HCT116 (cell line): Measurements from ENCODE around the gene CSN2. TPM values are rescaled to one million over a fixed set of nuclear protein-coding genes. Genes with fewer than 3 reads are reported as not detected.

Experiments used
- ATAC-seq: fragments of 200-7000 bp; cut with Tn5 transposase; 2 replicates; pipeline ENCODE4 v1.9.1; 2020; ENCODE audit warnings: mild to moderate bottlenecking, moderate library complexity
- BruUV-seq: library from RNA; stranded (reverse); fragments of 400-500 nt; replicated peaks from 2 replicates; lab custom pipeline; 2021; lab: Mats Ljungman, UMichigan
- CTCF ChIA-PET: fragments of 300-600 bp; sonication (Branson Sonifier 250); formaldehyde crosslinking; loops from one replicate; lab custom pipeline; 2021; ENCODE audit warnings: antibody characterized with exemption; lab: Charles Lee
- POLR2A ChIA-PET: fragments of 300-600, 350-600 bp; sonication (Branson Sonifier 250); formaldehyde crosslinking; loops from one replicate; lab custom pipeline; 2021; ENCODE audit warnings: antibody characterized with exemption; lab: Charles Lee
- RAD21 ChIA-PET, 2 experiments: fragments of 300-600 bp; sonication (Branson Sonifier 250); formaldehyde crosslinking; loops; one replicate each; lab custom pipeline; 2023; ENCODE audit warnings: low total read pairs in 2 of 2; ENCODE audit not compliant: uncharacterized antibody in 2 of 2, unreplicated experiment in 2 of 2, low non-redundant PET in 1 of 2; lab: Charles Lee
- DNase-seq: peaks from one replicate; pipeline ENCODE4 v3.0.0-alpha.2; 2010; ENCODE audit warnings: low read depth, low spot score
- H2AFZ ChIP-seq: fragments of 200-600 bp; shearing (Covaris generic), sonication (generic); 2 replicates; pipeline ENCODE4 v1.6.1; 2017; ENCODE audit warnings: low read depth, mixed run types, mixed read lengths, antibody characterized with exemption, low read length; ENCODE audit not compliant: poor library complexity, severe bottlenecking
- H3K27ac ChIP-seq: 2 replicates; pipeline ENCODE4 v1.5.1; 2012; ENCODE audit warnings: low read depth, low read length
- H3K27me3 ChIP-seq: fragments of 200-600 bp; sonication (generic); 2 replicates; pipeline ENCODE4 v1.6.1; 2016; ENCODE audit warnings: mixed run types, low read length, mixed read lengths; ENCODE audit not compliant: insufficient read depth
- H3K36me3 ChIP-seq, 2 experiments: fragments of 200-500 bp in 1 of 2; fragments of 200-600 bp in 1 of 2; sonication (Bioruptor generic) in 1 of 2; sonication (generic) in 1 of 2; 2 replicates each; pipeline versions ENCODE4 v1.5.1 to v1.6.1; 2014 to 2016; ENCODE audit warnings: low read length in 2 of 2, inconsistent platforms in 1 of 2, mixed read lengths in 1 of 2, mixed run types in 1 of 2; ENCODE audit not compliant: insufficient read depth in 2 of 2, control insufficient read depth in 1 of 2
- H3K4me1 ChIP-seq, 2 experiments: fragments of 200-600 bp in 1 of 2; sonication (generic) in 1 of 2; 2 replicates each; pipeline versions ENCODE4 v1.5.1 to v1.6.1; 2012 to 2017; ENCODE audit warnings: low read length in 2 of 2, inconsistent platforms in 1 of 2, mild to moderate bottlenecking in 1 of 2, mixed read lengths in 1 of 2, mixed run types in 1 of 2, moderate library complexity in 1 of 2; ENCODE audit not compliant: insufficient read depth in 2 of 2, control insufficient read depth in 1 of 2
- H3K4me2 ChIP-seq: fragments of 200-600 bp; sonication (generic); 2 replicates; pipeline ENCODE4 v1.6.1; 2017; ENCODE audit warnings: mixed run types, low read length, mixed read lengths
- H3K4me3 ChIP-seq, 2 experiments: fragments of 200-600 bp in 1 of 2; sonication (generic) in 1 of 2; replicated peaks in 1 of 2; 2 replicates each; pipeline ENCODE4 v1.5.1; 2011 to 2016; ENCODE audit warnings: low read length in 2 of 2, control low read depth in 1 of 2, low read depth in 1 of 2, mild to moderate bottlenecking in 1 of 2, mixed read lengths in 1 of 2, mixed run types in 1 of 2
- H3K79me2 ChIP-seq: fragments of 200-600 bp; sonication (generic); 2 replicates; pipeline ENCODE4 v1.6.1; 2017; ENCODE audit warnings: mild to moderate bottlenecking, mixed run types, low read length, moderate library complexity, mixed read lengths; ENCODE audit not compliant: insufficient read depth
- H3K9ac ChIP-seq: fragments of 200-600 bp; sonication (generic); 2 replicates; pipeline ENCODE4 v1.6.1; 2016; ENCODE audit warnings: low read length, mixed read lengths
- H3K9me2 ChIP-seq: fragments of 200-600 bp; sonication (generic), shearing (Covaris generic); 2 replicates; pipeline ENCODE4 v1.6.1; 2017; ENCODE audit warnings: mixed run types, mild to moderate bottlenecking, moderate library complexity; ENCODE audit not compliant: insufficient read depth
- H3K9me3 ChIP-seq, 2 experiments: fragments of 200-500 bp in 1 of 2; fragments of 200-600 bp in 1 of 2; sonication (Bioruptor generic) in 1 of 2; sonication (generic) in 1 of 2; 2 replicates each; pipeline ENCODE4 v1.6.1; 2014 to 2017; ENCODE audit warnings: low read length in 2 of 2, mixed read lengths in 2 of 2, inconsistent platforms in 1 of 2, low read depth in 1 of 2, mild to moderate bottlenecking in 1 of 2, mixed run types in 1 of 2, moderate library complexity in 1 of 2; ENCODE audit not compliant: control insufficient read depth in 1 of 2, insufficient read depth in 1 of 2
- H4K20me1 ChIP-seq: fragments of 200-600 bp; sonication (generic), shearing (Covaris generic); 2 replicates; pipeline ENCODE4 v1.6.1; 2017; ENCODE audit warnings: mixed run types, mild to moderate bottlenecking, moderate library complexity; ENCODE audit not compliant: insufficient read depth
- ATF3 ChIP-seq: IDR thresholded peaks from 2 replicates; pipeline ENCODE4 v1.6.1; 2012
- CBX3 ChIP-seq: IDR thresholded peaks from 2 replicates; pipeline ENCODE4 v1.6.1; 2012; ENCODE audit warnings: low read depth
- CEBPB ChIP-seq: IDR thresholded peaks from 2 replicates; pipeline ENCODE4 v1.6.1; 2012; ENCODE audit warnings: low read depth
- CTCF ChIP-seq, 3 experiments: fragments of 200-600 bp in 1 of 3; sonication (generic) in 1 of 3; IDR thresholded peaks in 2 of 3; conservative IDR thresholded peaks in 1 of 3; 2 replicates each; pipeline ENCODE4 v1.5.1; 2012 to 2017; ENCODE audit warnings: low read depth in 2 of 3, low read length in 2 of 3, antibody characterized with exemption in 1 of 3, borderline replicate concordance in 1 of 3, control low read depth in 1 of 3, mild to moderate bottlenecking in 1 of 3, mixed read lengths in 1 of 3, mixed run types in 1 of 3, moderate library complexity in 1 of 3; ENCODE audit not compliant: insufficient read depth in 1 of 3
- ELF1 ChIP-seq: IDR thresholded peaks from 2 replicates; pipeline ENCODE4 v1.6.1; 2012; ENCODE audit warnings: low read depth, borderline replicate concordance
- EZH2 ChIP-seq: fragments of 200-600 bp; sonication (generic); IDR thresholded peaks from 2 replicates; pipeline ENCODE4 v1.6.1; 2017; ENCODE audit warnings: antibody characterized with exemption, mixed run types
- EZH2phosphoT487 ChIP-seq: fragments of 200-600 bp; IDR thresholded peaks from 2 replicates; pipeline ENCODE4 v1.6.1; 2018; ENCODE audit warnings: antibody characterized with exemption, borderline replicate concordance
- FOSL1 ChIP-seq: IDR thresholded peaks from 2 replicates; pipeline ENCODE4 v1.6.1; 2012; ENCODE audit warnings: low read depth
- JUND ChIP-seq: IDR thresholded peaks from 2 replicates; pipeline ENCODE4 v1.6.1; 2012
- POLR2A ChIP-seq: IDR thresholded peaks from 2 replicates; pipeline ENCODE4 v1.7.0; 2011; ENCODE audit warnings: borderline replicate concordance; ENCODE audit not compliant: insufficient read depth, insufficient read length; ENCODE audit errors: extremely low read depth
- POLR2AphosphoS5 ChIP-seq: IDR thresholded peaks from 2 replicates; pipeline ENCODE4 v1.6.1; 2011; ENCODE audit warnings: mild to moderate bottlenecking, low read depth, low read length, moderate library complexity
- REST ChIP-seq: IDR thresholded peaks from 2 replicates; pipeline ENCODE4 v1.6.1; 2012; ENCODE audit warnings: low read depth
- SIN3A ChIP-seq: IDR thresholded peaks from 2 replicates; pipeline ENCODE4 v1.6.1; 2012; ENCODE audit warnings: low read depth
- SP1 ChIP-seq: IDR thresholded peaks from 2 replicates; pipeline ENCODE4 v1.6.1; 2012; ENCODE audit warnings: low read depth
- SRF ChIP-seq: IDR thresholded peaks from 2 replicates; pipeline ENCODE4 v1.6.1; 2012; ENCODE audit warnings: low read depth
- TCF7L2 ChIP-seq: IDR thresholded peaks from 2 replicates; pipeline ENCODE4 v1.7.0; 2011; ENCODE audit warnings: borderline replicate concordance, inconsistent platforms; ENCODE audit not compliant: insufficient read depth, insufficient read length; ENCODE audit errors: extremely low read depth
- YY1 ChIP-seq: IDR thresholded peaks from 2 replicates; pipeline ENCODE4 v1.6.1; 2011; ENCODE audit warnings: low read length, low read depth, moderate library complexity, mild to moderate bottlenecking; ENCODE audit not compliant: insufficient replicate concordance; ENCODE audit errors: extremely low read depth
- ZBTB33 ChIP-seq: IDR thresholded peaks from 2 replicates; pipeline ENCODE4 v1.6.1; 2011; ENCODE audit warnings: mild to moderate bottlenecking, low read length, moderate library complexity; ENCODE audit not compliant: insufficient replicate concordance; ENCODE audit errors: extremely low read depth
- ZFX ChIP-seq: fragments of 450-650 bp; IDR thresholded peaks from 2 replicates; pipeline ENCODE4 v1.6.1; 2017
- ZNF274 ChIP-seq: fragments of 200-500 bp; sonication (Bioruptor generic); IDR thresholded peaks from 2 replicates; pipeline ENCODE4 v1.6.1; 2014; ENCODE audit warnings: mild to moderate bottlenecking, low read depth, low read length, inconsistent platforms
- intact Hi-C: fragments of 100-400 bp; cut with micrococcal nuclease; formaldehyde crosslinking; loops from 2 replicates; pipeline ENCODE4 v1.10.0; 2022
- total RNA-seq: library from RNA; stranded (reverse); gene quantifications from one replicate; pipeline ENCODE4 v1.2.1, GENCODE V29; 2021; ENCODE audit not compliant: unreplicated experiment

The CSN2 gene
- total RNA-seq, 1 experiment from 2014 or later, result not detected

- TF ChIP-seq EZH2, result no peak
- TF ChIP-seq ZNF274, result no peak
- no peak for TF ChIP-seq JUND
- TF ChIP-seq FOSL1, result no peak
- TF ChIP-seq ZBTB33, result no peak
- no peak for TF ChIP-seq POLR2A
- no peak for TF ChIP-seq REST
- TF ChIP-seq CBX3, result no peak
- no peak for TF ChIP-seq SP1
- TF ChIP-seq EZH2phosphoT487, result no peak
- no peak for TF ChIP-seq ATF3
- TF ChIP-seq SIN3A, result no peak
- no peak for TF ChIP-seq TCF7L2
- TF ChIP-seq YY1, result no peak
- no peak for TF ChIP-seq CEBPB
- no peak for TF ChIP-seq ZFX
- no peak for TF ChIP-seq ELF1
- TF ChIP-seq POLR2AphosphoS5, result no peak
- no peak for TF ChIP-seq SRF
- TF ChIP-seq CTCF (IDR thresholded peaks at IDR 0.05 in 2 of 3, conservative IDR thresholded peaks at IDR 0.05 in 1 of 3; ENCODE audit: borderline replicate concordance in 1 of 3, insufficient read depth in 1 of 3, low read depth in 2 of 3, low read length in 2 of 3), result no peak
- Histone ChIP-seq H3K27me3 (no peaks in the 10 kb centered on the region), H2AFZ (no peak overlapping the region), H4K20me1 (no peaks in the 10 kb centered on the region), H3K79me2 (no peaks in the 10 kb centered on the region), H3K9me2 (no peaks in the 10 kb centered on the region), H3K9ac (no peak overlapping the region), H3K36me3 (no peaks in the 10 kb centered on the region), H3K4me3 (no peak overlapping the region), H3K27ac (no peak overlapping the region), H3K9me3 (no peaks in the 10 kb centered on the region), H3K4me1 (no peaks in the 10 kb centered on the region), H3K4me2 (no peak overlapping the region)
- no TSS peak for BruUV-seq
- DNase-seq (no peak), ATAC-seq (no peak)
- ChIA-PET RAD21 (no interaction called here), POLR2A (no interaction called here), CTCF (no interaction called here)
- intact Hi-C loops, result no loop called here
Observed at GRCh38 chr4:69957209-69957608, 8.3 kb downstream of the CSN2 start.
